HL-60 (cell line): ENCODE measurements around the gene RPS19.

Experiments
- DNase-seq, 2 experiments: peaks; one replicate each; pipeline ENCODE4 v3.0.0-alpha.2; 2010 to 2020; ENCODE audit warnings: low read depth in 1 of 2, low spot score in 1 of 2
- H3K27ac ChIP-seq: fragments of 250-450 bp; sonication (Bioruptor Pico); replicated peaks from 2 replicates; pipeline ENCODE4 v1.5.1; 2020; ENCODE audit warnings: mild to moderate bottlenecking, moderate library complexity
- H3K27me3 ChIP-seq: fragments of 250-450 bp; sonication (Bioruptor Pico); 2 replicates; pipeline ENCODE4 v1.5.1; 2021; ENCODE audit warnings: mild to moderate bottlenecking, moderate library complexity; ENCODE audit not compliant: insufficient read depth, poor library complexity, severe bottlenecking
- H3K4me3 ChIP-seq: replicated peaks from 2 replicates; pipeline ENCODE4 v1.5.1; 2011; ENCODE audit warnings: mild to moderate bottlenecking, control low read depth, low read length; ENCODE audit not compliant: insufficient read depth
- CTCF ChIP-seq: IDR thresholded peaks from one replicate; pipeline ENCODE4 v1.5.1; 2011; ENCODE audit warnings: low read length, control low read depth, inconsistent platforms; ENCODE audit not compliant: insufficient read depth
- GABPA ChIP-seq: IDR thresholded peaks from 2 replicates; pipeline ENCODE4 v1.6.1; 2012; ENCODE audit warnings: low read depth
- POLR2AphosphoS5 ChIP-seq: IDR thresholded peaks from 2 replicates; pipeline ENCODE4 v1.6.1; 2012; ENCODE audit warnings: low read depth
- REST ChIP-seq: IDR thresholded peaks from 2 replicates; pipeline ENCODE4 v1.6.1; 2012; ENCODE audit warnings: low read depth; ENCODE audit not compliant: insufficient replicate concordance
- SPI1 ChIP-seq: IDR thresholded peaks from 2 replicates; pipeline ENCODE4 v1.6.1; 2012; ENCODE audit warnings: low read depth, mild to moderate bottlenecking, borderline replicate concordance
- microRNA-seq: library from miRNA; unstranded; fragments of <30 nt; microRNA quantifications from one replicate; pipeline ENCODE4, GENCODE V29; 2018

Gene RPS19

GRCh38 chr19:41921577-41922576, 61.8 kb downstream of the RPS19 start:
- Histone ChIP-seq H3K4me3 (no peak overlapping the region), H3K27ac (no peak overlapping the region), H3K27me3 (peaks cover 36% of the 10 kb centered on the region)
- TF ChIP-seq POLR2AphosphoS5 (no peak), SPI1 (no peak), REST (no peak), CTCF (no peak), GABPA (no peak)
- DNase-seq, result no peak

Small RNAs within 50 kb of the gene (microRNA-seq; reads per million reads assigned to microRNA genes)
- 1.2 reads per million for gene MIR6797
